Stimulated activated CD8-positive, alpha-beta memory T cell treated with anti-CD3 and anti-CD28 coated beads, Interleukin-15, amount 100 ng/mL, for 4 hours (primary cell): Measurements from ENCODE around the gene DTYMK.
"Not testable (repeated sequence)": the region's sequence is repeated elsewhere in the genome, so short reads cannot be mapped to it uniquely, and the experiment has no call there.

Experiments used
- DNase-seq, 2 donors: peaks; one replicate each; pipeline ENCODE4 v3.0.0-alpha.2; 2020; ENCODE audit warnings: low read depth in 2 of 2

The DTYMK gene

GRCh38 chr2:241672243-241673188 lies 14.1 kb downstream of the DTYMK start:
- no peak for DNase-seq

GRCh38 chr2:241671457-241672240 lies 15.0 kb downstream of the DTYMK start:
- no peak for DNase-seq

GRCh38 chr2:241670333-241671110 lies 16.1 kb downstream of the DTYMK start:
- DNase-seq: no peak

GRCh38 chr2:241668839-241669238 lies 17.8 kb downstream of the DTYMK start:
- DNase-seq: no peak

GRCh38 chr2:241668354-241668753 lies 18.3 kb downstream of the DTYMK start:
- no peak for DNase-seq

GRCh38 chr2:241666627-241667400 lies 19.8 kb downstream of the DTYMK start:
- no peak for DNase-seq

- DNase-seq: no peak
Measured at GRCh38 chr2:241665731-241666440, 20.7 kb downstream of the DTYMK start.

GRCh38 chr2:241662731-241663130 lies 23.9 kb downstream of the DTYMK start:
- DNase-seq: not testable (repeated sequence)

GRCh38 chr2:241660593-241661213 lies 25.9 kb downstream of the DTYMK start:
- no peak for DNase-seq

GRCh38 chr2:241659150-241659739 lies 27.4 kb downstream of the DTYMK start:
- DNase-seq: no peak

- DNase-seq: no peak
Measured at GRCh38 chr2:241658296-241658695, 28.3 kb downstream of the DTYMK start.

- DNase-seq: no peak
Measured at GRCh38 chr2:241657786-241658254, 28.8 kb downstream of the DTYMK start.

- DNase-seq: no peak
Measured at GRCh38 chr2:241656190-241656741, 30.3 kb downstream of the DTYMK start.

GRCh38 chr2:241655516-241656189 lies 31.0 kb downstream of the DTYMK start:
- no peak for DNase-seq

GRCh38 chr2:241654551-241654950 lies 32.1 kb downstream of the DTYMK start:
- no peak for DNase-seq

- no peak for DNase-seq
Measured at GRCh38 chr2:241653210-241653750, 33.3 kb downstream of the DTYMK start.

- no peak for DNase-seq
Measured at GRCh38 chr2:241652722-241653121, 33.9 kb downstream of the DTYMK start.

- no peak for DNase-seq
Measured at GRCh38 chr2:241652142-241652541, 34.5 kb downstream of the DTYMK start.
